Endothelial cell of umbilical vein (primary cell): Measurements from ENCODE around the gene HDAC3.

Experiments used
- EZH2 ChIP-seq: IDR thresholded peaks from 2 replicates; pipeline ENCODE4 v1.6.1; 2012; ENCODE audit warnings: borderline replicate concordance, low read depth, mild to moderate bottlenecking, moderate library complexity, low read length, inconsistent platforms; ENCODE audit not compliant: severe bottlenecking
- JUN ChIP-seq: IDR thresholded peaks from 2 replicates; pipeline ENCODE4 v1.6.1; 2011; ENCODE audit warnings: borderline replicate concordance, low read depth; ENCODE audit not compliant: insufficient read length, insufficient read depth
- POLR2A ChIP-seq: IDR thresholded peaks from 2 replicates; pipeline ENCODE4 v1.6.1; 2012; ENCODE audit warnings: low read depth, mild to moderate bottlenecking, control low read depth, low read length
- POLR2AphosphoS5 ChIP-seq: IDR thresholded peaks from 2 replicates; pipeline ENCODE4 v1.6.1; 2012; ENCODE audit warnings: low read depth, mild to moderate bottlenecking, control low read depth, low read length, moderate library complexity; ENCODE audit not compliant: insufficient read depth
- TF ChIP-seq, protein P1 (sequence below), 2 donors: IDR thresholded peaks; 1 replicate in 1 of 2; 2 replicates in 1 of 2; pipeline ENCODE4 v1.5.1; 2011; ENCODE audit warnings: low read length in 2 of 2, mild to moderate bottlenecking in 2 of 2, moderate library complexity in 2 of 2, control low read depth in 1 of 2, inconsistent platforms in 1 of 2, low read depth in 1 of 2; ENCODE audit not compliant: insufficient read depth in 1 of 2; ENCODE audit errors: extremely low read depth in 1 of 2

DNA sequence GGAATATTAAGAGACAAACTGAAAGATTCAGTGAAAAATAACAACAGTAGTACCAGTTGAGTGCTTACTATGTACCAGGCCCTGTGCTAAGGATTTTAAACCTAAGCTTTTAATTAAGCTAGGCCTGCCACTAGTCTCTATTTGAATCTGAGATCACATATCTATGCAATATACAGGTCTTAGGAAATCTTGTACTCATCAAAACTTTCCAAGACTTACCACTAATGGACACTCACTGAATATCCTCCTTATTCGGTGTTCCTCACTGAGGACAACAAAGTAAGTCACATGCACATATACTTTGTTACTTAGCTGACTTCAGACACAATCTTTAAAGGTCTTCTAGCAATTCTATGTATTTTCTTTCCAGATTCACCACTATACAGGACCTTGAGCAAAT, 50.4 kb downstream of the HDAC3 start:
- no peak for TF ChIP-seq POLR2A
- TF ChIP-seq POLR2AphosphoS5: no peak
- TF ChIP-seq, protein P1, sequence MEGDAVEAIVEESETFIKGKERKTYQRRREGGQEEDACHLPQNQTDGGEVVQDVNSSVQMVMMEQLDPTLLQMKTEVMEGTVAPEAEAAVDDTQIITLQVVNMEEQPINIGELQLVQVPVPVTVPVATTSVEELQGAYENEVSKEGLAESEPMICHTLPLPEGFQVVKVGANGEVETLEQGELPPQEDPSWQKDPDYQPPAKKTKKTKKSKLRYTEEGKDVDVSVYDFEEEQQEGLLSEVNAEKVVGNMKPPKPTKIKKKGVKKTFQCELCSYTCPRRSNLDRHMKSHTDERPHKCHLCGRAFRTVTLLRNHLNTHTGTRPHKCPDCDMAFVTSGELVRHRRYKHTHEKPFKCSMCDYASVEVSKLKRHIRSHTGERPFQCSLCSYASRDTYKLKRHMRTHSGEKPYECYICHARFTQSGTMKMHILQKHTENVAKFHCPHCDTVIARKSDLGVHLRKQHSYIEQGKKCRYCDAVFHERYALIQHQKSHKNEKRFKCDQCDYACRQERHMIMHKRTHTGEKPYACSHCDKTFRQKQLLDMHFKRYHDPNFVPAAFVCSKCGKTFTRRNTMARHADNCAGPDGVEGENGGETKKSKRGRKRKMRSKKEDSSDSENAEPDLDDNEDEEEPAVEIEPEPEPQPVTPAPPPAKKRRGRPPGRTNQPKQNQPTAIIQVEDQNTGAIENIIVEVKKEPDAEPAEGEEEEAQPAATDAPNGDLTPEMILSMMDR (IDR thresholded peaks at IDR 0.05; ENCODE audit: extremely low read depth in 1 of 2, insufficient read depth in 1 of 2, low read depth in 1 of 2, low read length in 2 of 2): no peak
- TF ChIP-seq JUN: no peak
- no peak for TF ChIP-seq EZH2
